SK-N-SH treated with all-trans-retinoic acid at 6 μM for 48 hours (cell line): Measurements from ENCODE around the gene SLC35A4.
A peak's percentile ranks its signal among the peaks of the same experiment; 100 is the strongest.

Experiments
- ATAC-seq: fragments of 200-7000 bp; cut with Tn5 transposase; 3 replicates; pipeline ENCODE4 v1.9.1; 2020; ENCODE audit warnings: mild to moderate bottlenecking, moderate library complexity
- ARNTL ChIP-seq: fragments of 450-650 bp; formaldehyde crosslinking; IDR thresholded peaks from 2 replicates; pipeline ENCODE4 v1.5.0; 2020; ENCODE audit warnings: low read depth, mild to moderate bottlenecking, moderate library complexity, borderline replicate concordance
- CSDC2 ChIP-seq: fragments of 250-450 bp; sonication (Bioruptor Pico); IDR thresholded peaks from 2 replicates; pipeline ENCODE4 v1.5.0; 2020; ENCODE audit warnings: mild to moderate bottlenecking, moderate library complexity
- CSRNP3 ChIP-seq: fragments of 250-450 bp; sonication (Bioruptor Pico); IDR thresholded peaks from 2 replicates; pipeline ENCODE4 v1.5.1; 2021; ENCODE audit warnings: mild to moderate bottlenecking, moderate library complexity
- GLIS3 ChIP-seq: fragments of 250-450 bp; sonication (Bioruptor Pico); IDR thresholded peaks from 2 replicates; pipeline ENCODE4 v1.5.0; 2020; ENCODE audit warnings: mild to moderate bottlenecking, moderate library complexity
- ISL1 ChIP-seq: fragments of 250-450 bp; sonication (Bioruptor Pico); IDR thresholded peaks from 2 replicates; pipeline ENCODE4 v2.1.2; 2022; ENCODE audit warnings: mild to moderate bottlenecking, moderate library complexity
- OSR1 ChIP-seq: fragments of 250-450 bp; sonication (Bioruptor Pico); IDR thresholded peaks from 2 replicates; pipeline ENCODE4 v1.8.0; 2022; ENCODE audit warnings: moderate library complexity, mild to moderate bottlenecking, inconsistent platforms
- PPARA ChIP-seq: fragments of 250-450 bp; sonication (Bioruptor Pico); IDR thresholded peaks from 2 replicates; pipeline ENCODE4 v1.5.0; 2020; ENCODE audit warnings: mild to moderate bottlenecking, borderline replicate concordance
- RARB ChIP-seq: fragments of 250-450 bp; sonication (Bioruptor Pico); IDR thresholded peaks from 2 replicates; pipeline ENCODE4 v1.8.0; 2021; ENCODE audit warnings: mild to moderate bottlenecking, moderate library complexity
- SNAI2 ChIP-seq: fragments of 250-450 bp; sonication (Bioruptor Pico); IDR thresholded peaks from 2 replicates; pipeline ENCODE4 v1.5.0; 2020; ENCODE audit warnings: mild to moderate bottlenecking, moderate library complexity
- TCF4 ChIP-seq: fragments of 250-450 bp; sonication (Bioruptor Pico); IDR thresholded peaks from 2 replicates; pipeline ENCODE4 v1.8.0; 2021; ENCODE audit warnings: mild to moderate bottlenecking, moderate library complexity, borderline replicate concordance
- TOX ChIP-seq: fragments of 250-450 bp; sonication (Bioruptor Pico); IDR thresholded peaks from 2 replicates; pipeline ENCODE4 v1.8.0; 2021; ENCODE audit warnings: mild to moderate bottlenecking, moderate library complexity, borderline replicate concordance
- TSHZ2 ChIP-seq: fragments of 250-450 bp; sonication (Bioruptor Pico); IDR thresholded peaks from 2 replicates; pipeline ENCODE4 v1.5.0; 2020; ENCODE audit warnings: mild to moderate bottlenecking, moderate library complexity
- ZFP3 ChIP-seq: fragments of 250-450 bp; sonication (Bioruptor Pico); IDR thresholded peaks from 2 replicates; pipeline ENCODE4 v1.5.0; 2020; ENCODE audit warnings: mild to moderate bottlenecking, moderate library complexity
- ZFP30 ChIP-seq: fragments of 450-650 bp; formaldehyde crosslinking; IDR thresholded peaks from 2 replicates; pipeline ENCODE4 v1.5.0; 2022; ENCODE audit warnings: mild to moderate bottlenecking, moderate library complexity
- ZNF8 ChIP-seq: fragments of 450-650 bp; formaldehyde crosslinking; IDR thresholded peaks from 2 replicates; pipeline ENCODE4 v1.5.0; 2020; ENCODE audit warnings: mild to moderate bottlenecking, moderate library complexity
- TF ChIP-seq, protein P1 (sequence below): fragments of 250-450 bp; sonication (Bioruptor Pico); IDR thresholded peaks from 2 replicates; pipeline ENCODE4 v1.5.1; 2020; ENCODE audit warnings: low read depth, mild to moderate bottlenecking, moderate library complexity
- TF ChIP-seq, protein P2 (sequence below): fragments of 250-450 bp; sonication (Bioruptor Pico); IDR thresholded peaks from 2 replicates; pipeline ENCODE4 v1.8.0; 2020; ENCODE audit warnings: mild to moderate bottlenecking, moderate library complexity, borderline replicate concordance
- TF ChIP-seq, protein P3 (sequence below): fragments of 250-450 bp; sonication (Bioruptor Pico); IDR thresholded peaks from 2 replicates; pipeline ENCODE4 v1.8.0; 2021; ENCODE audit warnings: low read depth, mild to moderate bottlenecking, moderate library complexity, borderline replicate concordance

SLC35A4 gene

GRCh38 chr5:140603734-140604133, 39.1 kb downstream of the SLC35A4 start:
- no peak for TF ChIP-seq ZFP3 (CRISPR knock-in tag)
- TF ChIP-seq RARB (CRISPR knock-in tag) = no peak
- no peak for TF ChIP-seq ZFP30
- no peak for TF ChIP-seq SNAI2
- TF ChIP-seq, all 23 proteins: peak for 0
- no peak for ATAC-seq

DNA sequence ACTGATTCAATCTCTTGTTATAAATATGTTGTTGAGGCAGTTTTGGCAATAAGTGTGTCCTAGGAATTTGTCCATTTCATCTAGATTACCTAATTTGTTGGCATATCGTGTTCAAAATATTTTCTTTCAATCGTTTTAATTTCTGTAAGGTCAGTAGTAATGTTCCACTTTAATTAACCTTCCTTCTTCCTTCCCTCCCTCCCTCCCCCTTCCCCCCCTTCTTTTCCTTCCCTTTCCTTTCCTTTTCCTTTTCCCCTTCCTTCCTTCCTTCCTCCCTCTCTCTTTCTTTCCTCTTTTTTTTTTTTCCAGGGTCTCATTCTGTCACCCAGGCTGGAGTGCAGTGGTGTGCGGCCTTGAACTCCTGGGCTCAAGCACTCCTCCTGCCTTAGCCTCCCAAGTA, 41.3 kb downstream of the SLC35A4 start:
- TF ChIP-seq, protein P1, sequence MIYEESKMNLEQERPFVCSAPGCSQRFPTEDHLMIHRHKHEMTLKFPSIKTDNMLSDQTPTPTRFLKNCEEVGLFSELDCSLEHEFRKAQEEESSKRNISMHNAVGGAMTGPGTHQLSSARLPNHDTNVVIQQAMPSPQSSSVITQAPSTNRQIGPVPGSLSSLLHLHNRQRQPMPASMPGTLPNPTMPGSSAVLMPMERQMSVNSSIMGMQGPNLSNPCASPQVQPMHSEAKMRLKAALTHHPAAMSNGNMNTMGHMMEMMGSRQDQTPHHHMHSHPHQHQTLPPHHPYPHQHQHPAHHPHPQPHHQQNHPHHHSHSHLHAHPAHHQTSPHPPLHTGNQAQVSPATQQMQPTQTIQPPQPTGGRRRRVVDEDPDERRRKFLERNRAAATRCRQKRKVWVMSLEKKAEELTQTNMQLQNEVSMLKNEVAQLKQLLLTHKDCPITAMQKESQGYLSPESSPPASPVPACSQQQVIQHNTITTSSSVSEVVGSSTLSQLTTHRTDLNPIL (CRISPR knock-in tag) = no peak
- no peak for TF ChIP-seq CSDC2 (CRISPR knock-in tag)
- TF ChIP-seq, protein P2, sequence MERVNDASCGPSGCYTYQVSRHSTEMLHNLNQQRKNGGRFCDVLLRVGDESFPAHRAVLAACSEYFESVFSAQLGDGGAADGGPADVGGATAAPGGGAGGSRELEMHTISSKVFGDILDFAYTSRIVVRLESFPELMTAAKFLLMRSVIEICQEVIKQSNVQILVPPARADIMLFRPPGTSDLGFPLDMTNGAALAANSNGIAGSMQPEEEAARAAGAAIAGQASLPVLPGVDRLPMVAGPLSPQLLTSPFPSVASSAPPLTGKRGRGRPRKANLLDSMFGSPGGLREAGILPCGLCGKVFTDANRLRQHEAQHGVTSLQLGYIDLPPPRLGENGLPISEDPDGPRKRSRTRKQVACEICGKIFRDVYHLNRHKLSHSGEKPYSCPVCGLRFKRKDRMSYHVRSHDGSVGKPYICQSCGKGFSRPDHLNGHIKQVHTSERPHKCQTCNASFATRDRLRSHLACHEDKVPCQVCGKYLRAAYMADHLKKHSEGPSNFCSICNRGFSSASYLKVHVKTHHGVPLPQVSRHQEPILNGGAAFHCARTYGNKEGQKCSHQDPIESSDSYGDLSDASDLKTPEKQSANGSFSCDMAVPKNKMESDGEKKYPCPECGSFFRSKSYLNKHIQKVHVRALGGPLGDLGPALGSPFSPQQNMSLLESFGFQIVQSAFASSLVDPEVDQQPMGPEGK (CRISPR knock-in tag) = no peak
- TF ChIP-seq ZFP3 (CRISPR knock-in tag) = no peak
- no peak for TF ChIP-seq ARNTL (CRISPR knock-in tag)
- no peak for TF ChIP-seq GLIS3
- no peak for TF ChIP-seq ZFP30
- no peak for TF ChIP-seq ISL1 (CRISPR knock-in tag)
- no peak for TF ChIP-seq TCF4 (CRISPR knock-in tag)
- TF ChIP-seq RARB (CRISPR knock-in tag) = no peak
- TF ChIP-seq, protein P3, sequence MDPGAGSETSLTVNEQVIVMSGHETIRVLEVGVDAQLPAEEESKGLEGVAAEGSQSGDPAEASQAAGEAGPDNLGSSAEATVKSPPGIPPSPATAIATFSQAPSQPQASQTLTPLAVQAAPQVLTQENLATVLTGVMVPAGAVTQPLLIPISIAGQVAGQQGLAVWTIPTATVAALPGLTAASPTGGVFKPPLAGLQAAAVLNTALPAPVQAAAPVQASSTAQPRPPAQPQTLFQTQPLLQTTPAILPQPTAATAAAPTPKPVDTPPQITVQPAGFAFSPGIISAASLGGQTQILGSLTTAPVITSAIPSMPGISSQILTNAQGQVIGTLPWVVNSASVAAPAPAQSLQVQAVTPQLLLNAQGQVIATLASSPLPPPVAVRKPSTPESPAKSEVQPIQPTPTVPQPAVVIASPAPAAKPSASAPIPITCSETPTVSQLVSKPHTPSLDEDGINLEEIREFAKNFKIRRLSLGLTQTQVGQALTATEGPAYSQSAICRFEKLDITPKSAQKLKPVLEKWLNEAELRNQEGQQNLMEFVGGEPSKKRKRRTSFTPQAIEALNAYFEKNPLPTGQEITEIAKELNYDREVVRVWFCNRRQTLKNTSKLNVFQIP (CRISPR knock-in tag) = no peak
- TF ChIP-seq TSHZ2 (CRISPR knock-in tag) = no peak
- TF ChIP-seq OSR1 (CRISPR knock-in tag) = no peak
- TF ChIP-seq PPARA = no peak
- TF ChIP-seq CSRNP3 (CRISPR knock-in tag) = no peak
- TF ChIP-seq ZNF8 (CRISPR knock-in tag) = no peak
- no peak for TF ChIP-seq SNAI2
- no peak for TF ChIP-seq TOX (CRISPR knock-in tag)
- ATAC-seq = no peak

DNA sequence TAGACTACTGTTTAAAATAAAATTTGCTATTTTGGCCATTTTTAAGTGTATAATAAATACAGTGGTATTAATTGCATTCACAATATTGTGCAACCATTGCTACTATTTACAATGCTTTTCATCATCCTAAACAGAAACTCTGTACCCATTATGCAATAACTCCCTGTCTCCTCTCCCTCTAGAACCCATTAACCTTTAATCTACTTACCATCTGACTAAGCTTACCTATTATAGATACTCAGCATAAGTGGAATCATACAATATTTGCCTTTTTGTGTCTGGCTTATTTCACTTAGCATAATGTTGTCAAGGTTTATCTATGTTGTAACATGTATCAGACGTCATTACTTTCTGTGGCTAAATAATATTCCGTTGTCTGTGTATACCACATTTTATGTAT, 42.4 kb downstream of the SLC35A4 start:
- ATAC-seq = no peak
- no peak for TF ChIP-seq SNAI2
- peak; percentile 78 for TF ChIP-seq ISL1 (CRISPR knock-in tag)
- no peak for TF ChIP-seq ZFP30
- TF ChIP-seq, protein P2 (CRISPR knock-in tag) = no peak
- TF ChIP-seq ZFP3 (CRISPR knock-in tag) = no peak
- TF ChIP-seq RARB (CRISPR knock-in tag) = no peak
